Chondrocyte (in vitro differentiated cells): Measurements from ENCODE around the gene PRKAA2. TPM values are rescaled to one million over a fixed set of nuclear protein-coding genes. Genes with fewer than 3 reads are reported as not detected.

Experiments
- DNase-seq: peaks from one replicate; pipeline ENCODE4 v3.0.0; 2021; ENCODE audit warnings: mixed read lengths, low spot score
- H3K27ac Mint-ChIP-seq: one replicate; pipeline ENCODE4 v1.8.0; 2021; ENCODE audit warnings: mild to moderate bottlenecking, moderate library complexity, mixed read lengths; ENCODE audit not compliant: unreplicated experiment
- H3K27me3 Mint-ChIP-seq: 2 replicates; pipeline ENCODE4 v1.8.0; 2021; ENCODE audit warnings: low read depth, mixed read lengths
- H3K36me3 Mint-ChIP-seq: 2 replicates; pipeline ENCODE4 v1.8.0; 2021; ENCODE audit warnings: low read depth, mixed read lengths
- H3K4me1 Mint-ChIP-seq: 2 replicates; pipeline ENCODE4 v1.8.0; 2021; ENCODE audit warnings: low read depth, mild to moderate bottlenecking, mixed read lengths
- H3K4me3 Mint-ChIP-seq: one replicate; pipeline ENCODE4 v1.8.0; 2021; ENCODE audit warnings: mild to moderate bottlenecking, moderate library complexity, mixed read lengths; ENCODE audit not compliant: unreplicated experiment
- H3K9me3 Mint-ChIP-seq: 2 replicates; pipeline ENCODE4 v1.8.0; 2021; ENCODE audit warnings: low read depth, mixed read lengths
- total RNA-seq: library from RNA; stranded (reverse); gene quantifications from 3 replicates; pipeline ENCODE4 v1.2.1, GENCODE V29; 2021
- TF ChIP-seq, protein P1 (sequence below): fragments of 200-600 bp; sonication (generic); IDR thresholded peaks from 2 replicates; pipeline ENCODE4 v1.5.0; 2021; ENCODE audit warnings: antibody characterized with exemption, mild to moderate bottlenecking, moderate library complexity

Gene PRKAA2
- total RNA-seq, 1 donor from 2014 or later, result 3.4 TPM

DNA sequence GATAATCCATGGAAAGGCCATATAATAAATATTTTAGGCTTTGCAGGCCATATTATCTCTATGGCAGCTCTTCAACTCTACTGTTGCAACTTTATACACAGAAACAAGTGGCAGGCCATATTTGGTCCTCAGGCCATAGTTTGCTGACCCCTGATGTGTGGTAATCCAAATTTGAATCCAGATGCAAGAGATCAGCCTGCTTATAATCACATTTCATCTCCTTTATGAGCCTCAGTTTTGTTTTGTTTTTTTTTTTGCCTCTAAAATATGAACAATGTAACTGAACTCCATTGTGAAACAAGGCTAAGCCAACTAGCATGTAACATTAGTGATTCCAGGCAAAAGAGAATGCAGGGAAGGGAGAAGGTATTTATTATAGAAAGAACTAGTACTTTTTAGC, 81.6 kb downstream of the PRKAA2 start:
- TF ChIP-seq, protein P1, sequence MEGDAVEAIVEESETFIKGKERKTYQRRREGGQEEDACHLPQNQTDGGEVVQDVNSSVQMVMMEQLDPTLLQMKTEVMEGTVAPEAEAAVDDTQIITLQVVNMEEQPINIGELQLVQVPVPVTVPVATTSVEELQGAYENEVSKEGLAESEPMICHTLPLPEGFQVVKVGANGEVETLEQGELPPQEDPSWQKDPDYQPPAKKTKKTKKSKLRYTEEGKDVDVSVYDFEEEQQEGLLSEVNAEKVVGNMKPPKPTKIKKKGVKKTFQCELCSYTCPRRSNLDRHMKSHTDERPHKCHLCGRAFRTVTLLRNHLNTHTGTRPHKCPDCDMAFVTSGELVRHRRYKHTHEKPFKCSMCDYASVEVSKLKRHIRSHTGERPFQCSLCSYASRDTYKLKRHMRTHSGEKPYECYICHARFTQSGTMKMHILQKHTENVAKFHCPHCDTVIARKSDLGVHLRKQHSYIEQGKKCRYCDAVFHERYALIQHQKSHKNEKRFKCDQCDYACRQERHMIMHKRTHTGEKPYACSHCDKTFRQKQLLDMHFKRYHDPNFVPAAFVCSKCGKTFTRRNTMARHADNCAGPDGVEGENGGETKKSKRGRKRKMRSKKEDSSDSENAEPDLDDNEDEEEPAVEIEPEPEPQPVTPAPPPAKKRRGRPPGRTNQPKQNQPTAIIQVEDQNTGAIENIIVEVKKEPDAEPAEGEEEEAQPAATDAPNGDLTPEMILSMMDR, result no peak
- Mint-ChIP-seq H3K9me3 (no peaks in the 10 kb centered on the region), H3K36me3 (no peaks in the 10 kb centered on the region), H3K27ac (no peak overlapping the region), H3K4me3 (no peak overlapping the region), H3K27me3 (peaks cover 8% of the 10 kb centered on the region), H3K4me1 (peaks cover 6% of the 10 kb centered on the region)
- no peak for DNase-seq

GRCh38 chr1:56728964-56729363, 83.8 kb downstream of the PRKAA2 start:
- Mint-ChIP-seq H3K4me1 (peaks cover 6% of the 10 kb centered on the region), H3K27ac (no peak overlapping the region), H3K27me3 (peaks cover 12% of the 10 kb centered on the region)

DNA sequence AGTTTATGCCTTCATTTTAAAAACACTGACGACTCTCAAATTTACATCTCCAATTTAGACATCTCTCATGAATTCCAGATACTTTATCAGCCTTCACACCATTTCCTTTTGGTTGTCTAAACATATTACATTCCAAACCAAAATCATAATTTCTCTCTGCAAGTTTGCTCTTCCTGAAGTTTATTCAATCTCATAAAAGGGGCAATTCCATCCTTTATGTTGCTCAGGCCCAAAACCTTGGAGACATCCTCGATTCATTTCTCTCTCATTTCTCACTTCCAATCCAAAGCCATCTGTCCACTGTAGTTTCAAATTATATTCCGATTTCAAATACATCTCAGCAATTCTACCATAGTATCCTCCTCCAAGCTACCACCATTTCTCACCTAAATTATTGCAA, 100.1 kb downstream of the PRKAA2 start:
- no peak overlapping the region for H3K27ac Mint-ChIP-seq
- no peak overlapping the region for H3K4me3 Mint-ChIP-seq
- peaks cover 3% of the 10 kb centered on the region for H3K9me3 Mint-ChIP-seq
- DNase-seq, result no peak
- H3K27me3 Mint-ChIP-seq, result peaks cover 3% of the 10 kb centered on the region
- H3K36me3 Mint-ChIP-seq, result peaks cover 2% of the 10 kb centered on the region
- no peaks in the 10 kb centered on the region for H3K4me1 Mint-ChIP-seq
- TF ChIP-seq, protein P1, result no peak

More at GRCh38 chr1:56728964-56729363, 83.8 kb downstream of the PRKAA2 start:
- TF ChIP-seq, protein P1, result no peak
- H3K36me3 Mint-ChIP-seq, result peaks cover 6% of the 10 kb centered on the region
- H3K4me3 Mint-ChIP-seq, result no peak overlapping the region
- DNase-seq, result no peak
- H3K9me3 Mint-ChIP-seq, result peaks cover 6% of the 10 kb centered on the region

- Mint-ChIP-seq H3K9me3 (no peaks in the 10 kb centered on the region), H3K4me1 (peaks cover 3% of the 10 kb centered on the region), H3K27me3 (no peaks in the 10 kb centered on the region), H3K4me3 (no peak overlapping the region), H3K27ac (no peak overlapping the region), H3K36me3 (no peaks in the 10 kb centered on the region)
- TF ChIP-seq, protein P1, result no peak
- no peak for DNase-seq
Observed at GRCh38 chr1:56754708-56755479, 109.8 kb downstream of the PRKAA2 start.

DNA sequence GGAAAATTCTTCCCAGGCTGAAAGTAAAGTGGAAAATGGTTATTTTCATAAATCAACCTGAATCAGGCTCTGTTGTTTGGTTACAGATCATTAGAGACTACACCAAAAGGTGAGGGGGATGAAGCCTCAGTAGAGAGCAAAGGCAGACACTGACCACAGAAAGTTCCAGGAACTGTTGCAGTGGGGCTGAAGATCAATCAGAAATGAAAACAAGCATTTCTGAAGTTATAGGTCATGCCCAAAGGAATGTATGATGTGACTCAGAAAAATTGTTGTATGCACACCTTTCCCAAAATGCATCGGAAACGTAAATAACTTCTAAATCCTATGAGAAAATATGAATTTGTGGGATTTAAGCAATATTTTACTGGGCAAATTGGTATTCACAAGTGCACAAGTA, 110.8 kb downstream of the PRKAA2 start:
- no peak overlapping the region for H3K4me3 Mint-ChIP-seq
- TF ChIP-seq, protein P1, result no peak
- peaks cover 3% of the 10 kb centered on the region for H3K4me1 Mint-ChIP-seq
- H3K27ac Mint-ChIP-seq, result no peak overlapping the region
- DNase-seq, result no peak
- no peaks in the 10 kb centered on the region for H3K27me3 Mint-ChIP-seq
- H3K9me3 Mint-ChIP-seq, result no peaks in the 10 kb centered on the region
- H3K36me3 Mint-ChIP-seq, result no peaks in the 10 kb centered on the region
